Measurements from ENCODE around the gene AHI1.

GRCh38 chr6:135268740-135269139, 228.8 kb downstream of the AHI1 start:
- no peak for TF ChIP-seq SP2 (tag by site-specific recombination; IDR thresholded peaks at IDR 0.05)
- TF ChIP-seq ZNF670 (tag by site-specific recombination; IDR thresholded peaks at IDR 0.05; ENCODE audit: low read depth): no peak
- TF ChIP-seq CTCF (tag by site-specific recombination; IDR thresholded peaks at IDR 0.05): no peak
- no peak for TF ChIP-seq ZNF274 (IDR thresholded peaks at IDR 0.05; ENCODE audit: low read length)
- no peak for TF ChIP-seq ZNF274 (tag by site-specific recombination; IDR thresholded peaks at IDR 0.05; ENCODE audit: borderline replicate concordance)
- TF ChIP-seq TCF7L2 (IDR thresholded peaks at IDR 0.05; ENCODE audit: borderline replicate concordance, low read depth, low read length): no peak
- no peak for TF ChIP-seq ZNF629 (tag by site-specific recombination; IDR thresholded peaks at IDR 0.05)
- no peak for TF ChIP-seq GLI2 (tag by site-specific recombination; IDR thresholded peaks at IDR 0.05; ENCODE audit: borderline replicate concordance, low read depth)
- TF ChIP-seq ZNF777 (tag by site-specific recombination; IDR thresholded peaks at IDR 0.05; ENCODE audit: borderline replicate concordance): no peak
- no peak for TF ChIP-seq ZNF658 (tag by site-specific recombination; IDR thresholded peaks at IDR 0.05)
- no peak for TF ChIP-seq ZNF791 (tag by site-specific recombination; IDR thresholded peaks at IDR 0.05)

Data from HEK293 (cell line).